ENCODE measurements around the gene ZKSCAN5. TPM values are rescaled to one million over a fixed set of nuclear protein-coding genes. Genes with fewer than 3 reads are reported as not detected.

Gene ZKSCAN5
- total RNA-seq, 1 experiment from 2014 or later: 15.4 TPM

Other genes with a start within 250 kb of the ZKSCAN5 start
- gene MYH16, start 231.8 kb upstream of the ZKSCAN5 start, total RNA-seq (2014; rRNA removed; shearing (Covaris generic)): 1.1 and 1.2 TPM in 2 replicates
- 251 and 266 TPM in 2 replicates for gene ARPC1A, start 178.8 kb upstream of the ZKSCAN5 start, total RNA-seq (2014; rRNA removed; shearing (Covaris generic))
- gene ARPC1B, start 129.9 kb upstream of the ZKSCAN5 start, total RNA-seq (2014; rRNA removed; shearing (Covaris generic)): 248 and 283 TPM in 2 replicates
- gene PDAP1, start 96.1 kb upstream of the ZKSCAN5 start, total RNA-seq (2014; rRNA removed; shearing (Covaris generic)): 82.1 and 129 TPM in 2 replicates
- gene BUD31, start 95.7 kb upstream of the ZKSCAN5 start, total RNA-seq (2014; rRNA removed; shearing (Covaris generic)): 210 and 240 TPM in 2 replicates
- gene PTCD1, start 65.9 kb upstream of the ZKSCAN5 start, total RNA-seq (2014; rRNA removed; shearing (Covaris generic)): 4.4 and 4.9 TPM in 2 replicates
- gene CPSF4, start 65.7 kb upstream of the ZKSCAN5 start, total RNA-seq (2014; rRNA removed; shearing (Covaris generic)): 21.7 and 22.6 TPM in 2 replicates
- gene ATP5MF, start 38.5 kb upstream of the ZKSCAN5 start, total RNA-seq (2014; rRNA removed; shearing (Covaris generic)): 2,749 and 4,266 TPM in 2 replicates
- 7.2 and 7.7 TPM in 2 replicates for gene ZNF789, start 31.8 kb upstream of the ZKSCAN5 start, total RNA-seq (2014; rRNA removed; shearing (Covaris generic))
- 15.9 and 19.2 TPM in 2 replicates for gene ZNF394, start 4.4 kb upstream of the ZKSCAN5 start, total RNA-seq (2014; rRNA removed; shearing (Covaris generic))
- 9.5 and 10.8 TPM in 2 replicates for gene FAM200A, start 47.5 kb downstream of the ZKSCAN5 start, total RNA-seq (2014; rRNA removed; shearing (Covaris generic))
- gene ZNF655, start 54.0 kb downstream of the ZKSCAN5 start, total RNA-seq (2014; rRNA removed; shearing (Covaris generic)): 44.4 and 49.5 TPM in 2 replicates
- gene TMEM225B, start 93.6 kb downstream of the ZKSCAN5 start, total RNA-seq (2014; rRNA removed; shearing (Covaris generic)): 0.72 TPM in 1 of 2 replicates, not detected in the other
- 6.1 and 7.9 TPM in 2 replicates for gene ZSCAN25, start 112.3 kb downstream of the ZKSCAN5 start, total RNA-seq (2014; rRNA removed; shearing (Covaris generic))
- gene CYP3A5, start 175.3 kb downstream of the ZKSCAN5 start, total RNA-seq (2014; rRNA removed; shearing (Covaris generic)): 0.24 and 0.49 TPM in 2 replicates
- not detected in 2 replicates for gene CYP3A7, start 230.5 kb downstream of the ZKSCAN5 start, total RNA-seq (2014; rRNA removed; shearing (Covaris generic))